ENCODE results near the gene COBL. TPM values are rescaled to one million over a fixed set of nuclear protein-coding genes. Genes with fewer than 3 reads are reported as not detected.

The COBL gene
- total RNA-seq, 4 donors from 2014 or later = under 0.01 to 7.7 (median 2.6) TPM

- no peak for DNase-seq
- TF ChIP-seq CTCF (IDR thresholded peaks at IDR 0.05) = no peak
- TF ChIP-seq POLR2A (IDR thresholded peaks at IDR 0.05) = no peak
These were observed 93.7 kb downstream of the COBL start for GRCh38 chr7:51222916-51223315.

GRCh38 chr7:51220226-51220625 is 96.4 kb downstream of the COBL start:
- no peak for DNase-seq
- H3K27ac ChIP-seq = no peak overlapping the region
- TF ChIP-seq POLR2A (IDR thresholded peaks at IDR 0.05) = no peak
- no peak for TF ChIP-seq CTCF (IDR thresholded peaks at IDR 0.05)
- H3K9me3 ChIP-seq = no peaks in the 10 kb centered on the region
- no peaks in the 10 kb centered on the region for H3K4me1 ChIP-seq
- no peaks in the 10 kb centered on the region for H3K27me3 ChIP-seq
- H3K36me3 ChIP-seq = no peaks in the 10 kb centered on the region
- intact Hi-C loops (cut with DNase I; ENCODE audit: low total_unique reads) = no loop called here
- H3K4me3 ChIP-seq = no peak overlapping the region

More at GRCh38 chr7:51222916-51223315, 93.7 kb downstream of the COBL start:
- H3K27me3 ChIP-seq = no peaks in the 10 kb centered on the region
- no peak overlapping the region for H3K27ac ChIP-seq
- H3K9me3 ChIP-seq = no peaks in the 10 kb centered on the region
- intact Hi-C loops (cut with DNase I; ENCODE audit: low total_unique reads) = no loop called here
- H3K4me1 ChIP-seq = no peaks in the 10 kb centered on the region
- no peaks in the 10 kb centered on the region for H3K36me3 ChIP-seq
- no peak overlapping the region for H3K4me3 ChIP-seq

- intact Hi-C loops (cut with DNase I; ENCODE audit: low total_unique reads) = no loop called here
- no peak for TF ChIP-seq CTCF (IDR thresholded peaks at IDR 0.05)
- TF ChIP-seq POLR2A (IDR thresholded peaks at IDR 0.05) = no peak
- Histone ChIP-seq H3K4me3 (no peak overlapping the region), H3K27me3 (no peaks in the 10 kb centered on the region), H3K36me3 (no peaks in the 10 kb centered on the region), H3K9me3 (no peaks in the 10 kb centered on the region), H3K4me1 (no peaks in the 10 kb centered on the region), H3K27ac (no peak overlapping the region)
- DNase-seq = no peak
These were observed 97.2 kb downstream of the COBL start for GRCh38 chr7:51219261-51219988.

GRCh38 chr7:51217804-51218203 is 98.8 kb downstream of the COBL start:
- Histone ChIP-seq H3K4me1 (no peaks in the 10 kb centered on the region), H3K9me3 (no peaks in the 10 kb centered on the region), H3K27ac (no peak overlapping the region), H3K27me3 (no peaks in the 10 kb centered on the region), H3K4me3 (no peak overlapping the region), H3K36me3 (no peaks in the 10 kb centered on the region)
- DNase-seq = no peak
- intact Hi-C loops (cut with DNase I; ENCODE audit: low total_unique reads) = no loop called here
- TF ChIP-seq CTCF (IDR thresholded peaks at IDR 0.05) = no peak

- TF ChIP-seq POLR2A (IDR thresholded peaks at IDR 0.05) = no peak
- no peak for TF ChIP-seq CTCF (IDR thresholded peaks at IDR 0.05)
- no peaks in the 10 kb centered on the region for H3K27me3 ChIP-seq
- H3K36me3 ChIP-seq = no peaks in the 10 kb centered on the region
- H3K4me1 ChIP-seq = no peaks in the 10 kb centered on the region
- no peak for DNase-seq
- no peak overlapping the region for H3K27ac ChIP-seq
- H3K9me3 ChIP-seq = no peaks in the 10 kb centered on the region
- no peak overlapping the region for H3K4me3 ChIP-seq
- intact Hi-C loops (cut with DNase I; ENCODE audit: low total_unique reads) = no loop called here
These were observed 102.5 kb downstream of the COBL start for GRCh38 chr7:51214098-51214497.

Data from uterus (tissue), 4 donors.